Chondrocyte (in vitro differentiated cells): ENCODE results near the gene DIP2C. TPM values are rescaled to one million over a fixed set of nuclear protein-coding genes. Genes with fewer than 3 reads are reported as not detected.

Source experiments
- DNase-seq: peaks from one replicate; pipeline ENCODE4 v3.0.0; 2021; ENCODE audit warnings: mixed read lengths, low spot score
- H3K27ac Mint-ChIP-seq: one replicate; pipeline ENCODE4 v1.8.0; 2021; ENCODE audit warnings: mild to moderate bottlenecking, moderate library complexity, mixed read lengths; ENCODE audit not compliant: unreplicated experiment
- H3K27me3 Mint-ChIP-seq: 2 replicates; pipeline ENCODE4 v1.8.0; 2021; ENCODE audit warnings: low read depth, mixed read lengths
- H3K36me3 Mint-ChIP-seq: 2 replicates; pipeline ENCODE4 v1.8.0; 2021; ENCODE audit warnings: low read depth, mixed read lengths
- H3K4me1 Mint-ChIP-seq: 2 replicates; pipeline ENCODE4 v1.8.0; 2021; ENCODE audit warnings: low read depth, mild to moderate bottlenecking, mixed read lengths
- H3K4me3 Mint-ChIP-seq: one replicate; pipeline ENCODE4 v1.8.0; 2021; ENCODE audit warnings: mild to moderate bottlenecking, moderate library complexity, mixed read lengths; ENCODE audit not compliant: unreplicated experiment
- H3K9me3 Mint-ChIP-seq: 2 replicates; pipeline ENCODE4 v1.8.0; 2021; ENCODE audit warnings: low read depth, mixed read lengths
- total RNA-seq: library from RNA; stranded (reverse); gene quantifications from 3 replicates; pipeline ENCODE4 v1.2.1, GENCODE V29; 2021
- TF ChIP-seq, protein P1 (sequence below): fragments of 200-600 bp; sonication (generic); IDR thresholded peaks from 2 replicates; pipeline ENCODE4 v1.5.0; 2021; ENCODE audit warnings: antibody characterized with exemption, mild to moderate bottlenecking, moderate library complexity

Gene DIP2C
- total RNA-seq, 1 donor from 2014 or later = 47.9 TPM

- H3K4me3 Mint-ChIP-seq = no peak overlapping the region
- DNase-seq = peak; percentile 30
- H3K27me3 Mint-ChIP-seq = no peaks in the 10 kb centered on the region
- H3K36me3 Mint-ChIP-seq = no peaks in the 10 kb centered on the region
- H3K9me3 Mint-ChIP-seq = no peaks in the 10 kb centered on the region
- TF ChIP-seq, protein P1, sequence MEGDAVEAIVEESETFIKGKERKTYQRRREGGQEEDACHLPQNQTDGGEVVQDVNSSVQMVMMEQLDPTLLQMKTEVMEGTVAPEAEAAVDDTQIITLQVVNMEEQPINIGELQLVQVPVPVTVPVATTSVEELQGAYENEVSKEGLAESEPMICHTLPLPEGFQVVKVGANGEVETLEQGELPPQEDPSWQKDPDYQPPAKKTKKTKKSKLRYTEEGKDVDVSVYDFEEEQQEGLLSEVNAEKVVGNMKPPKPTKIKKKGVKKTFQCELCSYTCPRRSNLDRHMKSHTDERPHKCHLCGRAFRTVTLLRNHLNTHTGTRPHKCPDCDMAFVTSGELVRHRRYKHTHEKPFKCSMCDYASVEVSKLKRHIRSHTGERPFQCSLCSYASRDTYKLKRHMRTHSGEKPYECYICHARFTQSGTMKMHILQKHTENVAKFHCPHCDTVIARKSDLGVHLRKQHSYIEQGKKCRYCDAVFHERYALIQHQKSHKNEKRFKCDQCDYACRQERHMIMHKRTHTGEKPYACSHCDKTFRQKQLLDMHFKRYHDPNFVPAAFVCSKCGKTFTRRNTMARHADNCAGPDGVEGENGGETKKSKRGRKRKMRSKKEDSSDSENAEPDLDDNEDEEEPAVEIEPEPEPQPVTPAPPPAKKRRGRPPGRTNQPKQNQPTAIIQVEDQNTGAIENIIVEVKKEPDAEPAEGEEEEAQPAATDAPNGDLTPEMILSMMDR = no peak
- no peak overlapping the region for H3K27ac Mint-ChIP-seq
- H3K4me1 Mint-ChIP-seq = peaks cover 30% of the 10 kb centered on the region
Measured at GRCh38 chr10:543131-543530, 146.3 kb downstream of the DIP2C start.

- Mint-ChIP-seq H3K4me1 (peaks cover 23% of the 10 kb centered on the region), H3K9me3 (no peaks in the 10 kb centered on the region), H3K36me3 (no peaks in the 10 kb centered on the region), H3K27me3 (no peaks in the 10 kb centered on the region), H3K4me3 (no peak overlapping the region), H3K27ac (peak overlapping the region; percentile 41)
- DNase-seq = no peak
- TF ChIP-seq, protein P1 = no peak
Measured at GRCh38 chr10:541750-542371, 147.6 kb downstream of the DIP2C start.

DNA sequence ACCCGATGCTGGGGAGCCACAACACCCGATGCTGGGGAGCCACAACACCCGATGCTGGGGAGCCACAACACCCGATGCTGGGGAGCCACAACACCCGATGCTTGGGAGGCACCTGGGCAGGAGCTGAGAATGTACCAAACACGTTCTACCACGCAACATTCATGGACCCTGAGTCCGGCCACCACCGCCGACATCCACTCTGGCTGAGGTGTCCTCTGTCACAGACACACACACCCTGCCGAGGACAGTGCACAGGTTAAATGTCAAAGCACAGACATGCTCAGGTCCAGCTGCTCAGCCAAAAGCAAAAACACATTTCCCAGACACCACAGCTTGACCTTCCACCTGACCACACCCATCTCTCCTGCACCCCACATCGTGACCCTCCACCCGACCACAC lies 148.4 kb downstream of the DIP2C start:
- Mint-ChIP-seq H3K27ac (no peak overlapping the region), H3K9me3 (no peaks in the 10 kb centered on the region)
- DNase-seq = no peak

DNA sequence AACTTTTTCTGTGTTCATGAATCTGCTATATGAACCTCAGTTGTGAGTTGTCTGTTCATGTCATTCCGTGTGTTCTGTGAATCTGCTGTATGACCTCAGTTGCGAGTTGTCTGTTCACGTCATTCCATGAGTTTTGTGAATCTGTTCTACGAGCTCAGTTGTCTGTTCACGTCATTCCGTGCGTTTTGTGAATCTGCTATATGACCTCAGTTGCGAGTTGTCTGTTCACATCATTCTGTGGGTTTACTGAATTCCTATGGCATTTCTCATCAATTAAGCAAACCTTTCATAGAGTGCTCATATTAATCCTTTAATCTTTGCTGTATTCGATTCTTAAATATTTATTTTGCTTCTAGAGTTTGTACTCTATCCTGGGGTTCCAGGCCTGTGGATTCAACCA lies 150.6 kb downstream of the DIP2C start:
- H3K27me3 Mint-ChIP-seq = no peaks in the 10 kb centered on the region
- peaks cover 21% of the 10 kb centered on the region for H3K4me1 Mint-ChIP-seq
- H3K36me3 Mint-ChIP-seq = no peaks in the 10 kb centered on the region
- no peaks in the 10 kb centered on the region for H3K9me3 Mint-ChIP-seq
- TF ChIP-seq, protein P1 = no peak
- no peak overlapping the region for H3K4me3 Mint-ChIP-seq
- DNase-seq = no peak
- no peak overlapping the region for H3K27ac Mint-ChIP-seq

More for the DNA sequence above, 148.4 kb downstream of the DIP2C start:
- H3K4me1 Mint-ChIP-seq = peaks cover 23% of the 10 kb centered on the region
- H3K4me3 Mint-ChIP-seq = no peak overlapping the region
- H3K36me3 Mint-ChIP-seq = no peaks in the 10 kb centered on the region
- TF ChIP-seq, protein P1 = no peak
- H3K27me3 Mint-ChIP-seq = no peaks in the 10 kb centered on the region

DNA sequence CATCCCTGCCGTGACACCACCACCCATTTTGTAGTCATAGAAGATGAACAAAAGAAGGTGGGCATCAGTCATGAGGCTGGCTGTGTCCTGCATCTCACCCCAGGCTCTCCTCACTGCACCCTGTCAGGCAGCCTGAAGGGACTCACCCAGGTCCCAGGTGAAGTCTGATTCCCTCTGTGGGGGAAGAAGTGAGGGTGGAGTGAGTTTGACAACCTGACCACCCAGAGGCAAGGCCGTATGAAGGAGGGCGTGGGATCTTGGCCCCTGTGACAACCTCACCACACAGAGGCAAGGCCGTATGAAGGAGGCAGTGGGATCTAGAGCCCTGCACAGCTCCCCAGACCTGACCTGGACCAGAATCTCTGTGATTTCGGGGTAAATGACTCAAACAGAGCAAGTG lies 152.5 kb downstream of the DIP2C start:
- Mint-ChIP-seq H3K4me1 (peaks cover 23% of the 10 kb centered on the region), H3K4me3 (no peak overlapping the region), H3K27me3 (no peaks in the 10 kb centered on the region), H3K36me3 (no peaks in the 10 kb centered on the region), H3K9me3 (no peaks in the 10 kb centered on the region), H3K27ac (no peak overlapping the region)
- TF ChIP-seq, protein P1 = no peak
- no peak for DNase-seq
